WI38 (cell line): ENCODE data around the gene LILRA6.
"Not testable (repeated sequence)": the region's sequence is repeated elsewhere in the genome, so short reads cannot be mapped to it uniquely, and the experiment has no call there.

Experiments used
- H3K4me3 ChIP-seq: 2 replicates; pipeline ENCODE4 v1.5.1; 2011; ENCODE audit warnings: low read depth, mild to moderate bottlenecking, control low read depth, low read length
- TF ChIP-seq, protein P1 (sequence below): IDR thresholded peaks from 2 replicates; pipeline ENCODE4 v1.5.1; 2012; ENCODE audit warnings: low read depth, mild to moderate bottlenecking, control low read depth, low read length

LILRA6 gene

DNA sequence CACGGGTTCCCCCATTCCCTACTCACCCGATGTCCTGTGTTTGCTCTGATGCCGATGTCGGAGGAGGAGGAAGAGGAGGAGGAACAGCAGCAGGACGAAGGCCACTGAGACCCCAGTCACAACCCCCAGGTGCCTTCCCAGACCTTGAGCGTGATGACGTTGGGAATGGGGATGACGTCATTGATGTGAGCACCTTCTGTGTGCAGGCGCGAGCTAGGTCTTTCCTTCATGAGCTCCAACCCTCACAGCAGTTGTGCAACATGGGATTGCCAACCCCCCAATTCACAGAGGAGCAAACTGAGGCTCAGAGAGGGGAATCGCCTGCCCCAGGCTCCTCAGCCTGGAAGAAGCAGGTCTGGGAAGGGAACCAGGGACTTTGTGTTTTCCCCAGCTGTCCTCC, 10.3 kb upstream of the LILRA6 start:
- TF ChIP-seq, protein P1, sequence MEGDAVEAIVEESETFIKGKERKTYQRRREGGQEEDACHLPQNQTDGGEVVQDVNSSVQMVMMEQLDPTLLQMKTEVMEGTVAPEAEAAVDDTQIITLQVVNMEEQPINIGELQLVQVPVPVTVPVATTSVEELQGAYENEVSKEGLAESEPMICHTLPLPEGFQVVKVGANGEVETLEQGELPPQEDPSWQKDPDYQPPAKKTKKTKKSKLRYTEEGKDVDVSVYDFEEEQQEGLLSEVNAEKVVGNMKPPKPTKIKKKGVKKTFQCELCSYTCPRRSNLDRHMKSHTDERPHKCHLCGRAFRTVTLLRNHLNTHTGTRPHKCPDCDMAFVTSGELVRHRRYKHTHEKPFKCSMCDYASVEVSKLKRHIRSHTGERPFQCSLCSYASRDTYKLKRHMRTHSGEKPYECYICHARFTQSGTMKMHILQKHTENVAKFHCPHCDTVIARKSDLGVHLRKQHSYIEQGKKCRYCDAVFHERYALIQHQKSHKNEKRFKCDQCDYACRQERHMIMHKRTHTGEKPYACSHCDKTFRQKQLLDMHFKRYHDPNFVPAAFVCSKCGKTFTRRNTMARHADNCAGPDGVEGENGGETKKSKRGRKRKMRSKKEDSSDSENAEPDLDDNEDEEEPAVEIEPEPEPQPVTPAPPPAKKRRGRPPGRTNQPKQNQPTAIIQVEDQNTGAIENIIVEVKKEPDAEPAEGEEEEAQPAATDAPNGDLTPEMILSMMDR: no peak

GRCh38 chr19:54252243-54252642, 9.7 kb upstream of the LILRA6 start:
- H3K4me3 ChIP-seq: no peak overlapping the region
- TF ChIP-seq, protein P1: no peak

More for the DNA sequence above, 10.3 kb upstream of the LILRA6 start:
- no peak overlapping the region for H3K4me3 ChIP-seq

DNA sequence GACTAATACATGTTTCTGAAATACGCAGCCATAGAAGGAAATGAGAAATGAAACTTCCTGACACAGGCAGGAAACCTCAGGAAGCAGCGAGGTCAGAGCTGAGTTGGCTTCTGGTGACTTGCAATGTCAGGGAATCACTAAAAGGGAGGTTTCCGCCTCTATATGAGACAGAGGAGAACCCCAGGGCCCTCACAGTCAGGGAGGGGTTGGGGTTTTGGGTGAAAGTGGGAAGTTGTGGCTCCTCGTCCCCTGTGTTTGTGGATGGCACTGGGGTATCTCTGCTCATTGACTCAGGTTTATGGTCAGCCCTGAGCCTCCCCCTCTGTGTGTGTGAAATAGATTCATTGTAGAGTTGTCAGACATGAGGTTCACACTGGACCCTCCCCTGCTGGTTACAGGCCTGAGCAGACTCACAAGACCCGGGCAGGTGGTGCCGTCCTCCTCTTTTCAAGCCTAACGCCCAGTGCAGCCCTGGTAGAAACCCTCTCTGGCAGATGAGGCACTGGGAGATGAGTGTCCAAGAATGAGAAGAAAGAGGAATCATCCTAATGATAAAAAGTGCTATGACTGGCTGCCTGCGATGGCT, 5.5 kb upstream of the LILRA6 start:
- TF ChIP-seq, protein P1: no peak

GRCh38 chr19:54247106-54247930, 4.7 kb upstream of the LILRA6 start:
- no peak overlapping the region for H3K4me3 ChIP-seq
- TF ChIP-seq, protein P1: no peak

More for the DNA sequence above, 5.5 kb upstream of the LILRA6 start:
- no peak overlapping the region for H3K4me3 ChIP-seq

GRCh38 chr19:54245936-54246335, 3.3 kb upstream of the LILRA6 start:
- TF ChIP-seq, protein P1: no peak
- no peak overlapping the region for H3K4me3 ChIP-seq

DNA sequence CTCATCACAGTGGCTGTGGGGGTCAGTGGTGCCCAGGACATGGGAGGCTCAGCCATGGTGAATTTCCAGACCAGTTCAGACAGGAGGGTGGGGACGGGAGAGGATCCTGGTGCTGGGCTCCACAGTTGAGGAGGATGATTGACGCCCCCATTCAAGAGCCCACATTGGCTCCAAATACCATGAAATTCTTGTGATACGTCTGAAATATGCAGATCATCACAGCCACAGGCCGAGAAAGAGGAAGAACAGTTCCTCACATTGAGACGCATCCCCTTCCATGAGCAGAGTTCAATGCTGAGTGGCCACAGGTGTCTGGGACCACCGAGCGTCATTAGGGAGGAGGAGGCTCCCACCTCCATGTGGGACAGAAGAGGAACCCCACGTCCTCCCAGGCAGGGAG, 1.2 kb upstream of the LILRA6 start:
- H3K4me3 ChIP-seq: not testable (repeated sequence)

DNA sequence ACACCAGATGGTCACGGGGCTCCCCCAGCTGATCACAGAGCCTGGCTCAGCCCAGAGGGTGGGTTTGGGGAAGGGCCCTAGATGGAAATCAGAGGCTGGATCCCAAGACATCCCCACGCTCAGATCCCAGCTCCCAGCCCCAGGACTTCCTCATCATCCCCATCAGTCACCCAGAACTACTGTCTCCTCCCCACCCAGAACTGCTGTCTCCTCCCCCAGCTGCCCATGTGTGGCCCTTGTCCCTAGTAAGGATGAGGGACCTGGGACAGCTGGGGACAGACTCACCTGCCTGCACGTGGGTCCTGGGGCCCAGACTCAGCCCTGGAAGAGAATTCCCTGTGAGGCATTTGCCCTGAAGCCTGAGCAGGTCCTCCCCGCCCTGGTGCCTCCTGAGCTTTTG, 356 bp downstream of the LILRA6 start:
- not testable (repeated sequence) for H3K4me3 ChIP-seq

DNA sequence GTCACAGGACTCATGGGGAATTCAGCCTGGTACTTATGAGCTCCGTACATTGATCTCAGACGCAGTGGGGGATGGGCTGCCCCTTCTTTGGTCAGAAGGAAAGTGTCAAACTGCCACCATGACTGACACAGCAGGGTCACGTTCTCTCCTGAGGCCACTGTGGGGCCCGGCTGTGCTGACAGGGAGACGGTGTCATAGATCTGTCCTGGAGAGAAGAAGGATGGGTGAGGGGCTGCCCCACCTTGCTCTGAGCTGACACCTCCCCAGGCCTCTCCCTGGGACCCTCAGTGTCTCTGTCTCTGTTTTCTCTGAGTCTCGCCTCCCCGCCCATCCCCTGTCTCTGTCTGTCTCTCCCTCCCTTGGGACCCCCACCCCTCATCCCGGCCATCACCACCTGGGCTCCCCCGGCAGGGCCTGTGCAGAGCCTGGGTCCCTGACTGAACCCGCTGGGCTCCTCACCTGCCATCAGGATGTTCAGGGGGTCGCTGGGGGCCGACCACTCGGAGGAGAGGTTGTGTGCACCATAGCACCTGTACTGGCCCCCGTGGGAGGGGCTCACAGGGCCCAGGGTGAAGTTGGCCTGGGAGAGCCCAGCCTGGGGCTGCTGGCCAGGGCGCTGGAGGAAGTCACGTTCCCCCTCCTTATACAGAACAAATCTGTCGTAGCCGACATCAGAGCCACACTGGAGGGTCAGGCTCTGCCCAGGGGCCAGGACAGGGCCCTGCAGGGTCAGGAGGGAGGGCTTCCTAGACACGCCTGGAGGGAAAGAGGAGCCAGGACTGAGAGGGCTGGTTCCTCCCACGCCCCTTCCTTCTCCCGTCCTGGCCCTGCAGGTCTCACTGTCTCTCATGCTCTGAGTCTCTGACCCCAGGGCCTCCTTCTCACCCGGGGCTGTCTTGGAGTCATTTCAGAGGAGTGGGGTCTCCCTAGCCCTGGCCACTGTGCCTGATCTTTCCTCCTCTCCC, 1.9 kb downstream of the LILRA6 start:
- not testable (repeated sequence) for H3K4me3 ChIP-seq

GRCh38 chr19:54239491-54240371, 2.9 kb downstream of the LILRA6 start:
- not testable (repeated sequence) for H3K4me3 ChIP-seq
